HEK293 (cell line): Measurements from ENCODE around the gene ITPRID2.

Source experiments
- CTCF ChIA-PET: fragments of 350-600 bp; formaldehyde crosslinking; extraction: SDS; loops from one replicate; lab custom pipeline; 2021; ENCODE audit warnings: antibody characterized with exemption; lab: Yijun Ruan, JAX
- POLR2A ChIA-PET: fragments of 300-600 bp; formaldehyde crosslinking; extraction: SDS; loops from one replicate; lab custom pipeline; 2020; ENCODE audit warnings: antibody characterized with exemption, inconsistent platforms; lab: Yijun Ruan, JAX
- H3K27ac ChIP-seq: fragments of 200-500 bp; sonication (Bioruptor generic); 2 replicates; pipeline ENCODE4 v1.5.1; 2014; ENCODE audit warnings: low read depth, low read length, control low read depth, inconsistent platforms; ENCODE audit errors: extremely low read depth
- H3K36me3 ChIP-seq, 2 experiments: fragments of 200-500 bp in 1 of 2; sonication (Bioruptor generic) in 1 of 2; 1 replicate in 1 of 2; 2 replicates in 1 of 2; pipeline ENCODE4 v1.5.1; 2014 to 2017; ENCODE audit warnings: inconsistent platforms in 2 of 2, low read length in 2 of 2; ENCODE audit not compliant: control insufficient read depth in 2 of 2, insufficient read depth in 1 of 2
- H3K4me1 ChIP-seq: fragments of 200-500 bp; sonication (Bioruptor generic); 2 replicates; pipeline ENCODE4 v1.5.1; 2014; ENCODE audit warnings: mild to moderate bottlenecking, low read length, inconsistent platforms; ENCODE audit not compliant: control insufficient read depth, insufficient read depth
- H3K4me3 ChIP-seq: 2 replicates; pipeline ENCODE4 v1.5.1; 2011; ENCODE audit warnings: low read depth, mild to moderate bottlenecking, control low read depth, low read length, moderate library complexity
- H3K9me3 ChIP-seq: fragments of 200-500 bp; sonication (Bioruptor generic); 2 replicates; pipeline ENCODE4 v1.5.1; 2014; ENCODE audit warnings: low read depth, low read length, inconsistent platforms; ENCODE audit not compliant: control insufficient read depth, insufficient read depth
- EGR2 ChIP-seq: fragments of 450-650 bp; formaldehyde crosslinking; IDR thresholded peaks from 2 replicates; pipeline ENCODE4 v1.5.1; 2016; ENCODE audit warnings: low read depth, missing biosample characterization, missing genetic modification characterization
- GLIS1 ChIP-seq: fragments of 450-650 bp; formaldehyde crosslinking; IDR thresholded peaks from 2 replicates; pipeline ENCODE4 v1.5.1; 2016; ENCODE audit warnings: missing biosample characterization, missing genetic modification characterization
- OSR2 ChIP-seq: fragments of 450-650 bp; formaldehyde crosslinking; IDR thresholded peaks from 2 replicates; pipeline ENCODE4 v1.5.1; 2016; ENCODE audit warnings: missing biosample characterization, missing genetic modification characterization
- SCRT2 ChIP-seq: fragments of 450-650 bp; formaldehyde crosslinking; IDR thresholded peaks from 2 replicates; pipeline ENCODE4 v1.5.1; 2016; ENCODE audit warnings: missing biosample characterization, missing genetic modification characterization
- TRIM28 ChIP-seq: IDR thresholded peaks from 2 replicates; pipeline ENCODE4 v1.6.1; 2011; ENCODE audit warnings: low read length, control low read depth, borderline replicate concordance
- YY2 ChIP-seq: fragments of 450-650 bp; formaldehyde crosslinking; IDR thresholded peaks from 2 replicates; pipeline ENCODE4 v1.5.1; 2016; ENCODE audit warnings: missing biosample characterization, missing genetic modification characterization
- ZFHX2 ChIP-seq: fragments of 450-650 bp; formaldehyde crosslinking; conservative IDR thresholded peaks from 2 replicates; pipeline ENCODE4 v1.5.1; 2016; ENCODE audit warnings: missing biosample characterization, missing genetic modification characterization
- ZFP37 ChIP-seq: fragments of 450-650 bp; formaldehyde crosslinking; IDR thresholded peaks from 2 replicates; pipeline ENCODE4 v1.5.1; 2016; ENCODE audit warnings: missing biosample characterization, missing genetic modification characterization
- ZFP69B ChIP-seq: fragments of 450-650 bp; formaldehyde crosslinking; IDR thresholded peaks from 2 replicates; pipeline ENCODE4 v1.5.1; 2016; ENCODE audit warnings: missing biosample characterization, missing genetic modification characterization
- ZNF530 ChIP-seq: fragments of 450-650 bp; formaldehyde crosslinking; IDR thresholded peaks from 2 replicates; pipeline ENCODE4 v1.5.1; 2016; ENCODE audit warnings: low read depth, missing biosample characterization, missing genetic modification characterization
- ZNF549 ChIP-seq: fragments of 450-650 bp; IDR thresholded peaks from 2 replicates; pipeline ENCODE4 v1.5.1; 2018; ENCODE audit warnings: missing biosample characterization, missing genetic modification characterization, mild to moderate bottlenecking, inconsistent platforms, moderate library complexity
- ZNF585B ChIP-seq: fragments of 450-650 bp; formaldehyde crosslinking; IDR thresholded peaks from 2 replicates; pipeline ENCODE4 v1.5.1; 2016; ENCODE audit warnings: missing biosample characterization, missing genetic modification characterization
- ZNF785 ChIP-seq: fragments of 450-650 bp; formaldehyde crosslinking; IDR thresholded peaks from 2 replicates; pipeline ENCODE4 v1.5.1; 2016; ENCODE audit warnings: missing biosample characterization, missing genetic modification characterization
- TF ChIP-seq, protein P1 (sequence below): fragments of 450-650 bp; formaldehyde crosslinking; IDR thresholded peaks from 2 replicates; pipeline ENCODE4 v1.5.1; 2016; ENCODE audit warnings: missing biosample characterization, missing genetic modification characterization
- TF ChIP-seq, protein P2 (sequence below): fragments of 450-650 bp; formaldehyde crosslinking; IDR thresholded peaks from 2 replicates; pipeline ENCODE4 v1.5.1; 2016; ENCODE audit warnings: missing biosample characterization, missing genetic modification characterization
- TF ChIP-seq, protein P3 (sequence below): fragments of 450-650 bp; formaldehyde crosslinking; IDR thresholded peaks from 2 replicates; pipeline ENCODE4 v1.5.1; 2016; ENCODE audit warnings: missing biosample characterization, missing genetic modification characterization
- TF ChIP-seq, protein P4 (sequence below): fragments of 450-650 bp; formaldehyde crosslinking; IDR thresholded peaks from 2 replicates; pipeline ENCODE4 v1.5.1; 2016; ENCODE audit warnings: missing biosample characterization, missing genetic modification characterization, low read depth
- TF ChIP-seq, protein P5 (sequence below): fragments of 450-650 bp; formaldehyde crosslinking; IDR thresholded peaks from 2 replicates; pipeline ENCODE4 v1.5.1; 2016; ENCODE audit warnings: missing biosample characterization, missing genetic modification characterization

Gene ITPRID2

DNA sequence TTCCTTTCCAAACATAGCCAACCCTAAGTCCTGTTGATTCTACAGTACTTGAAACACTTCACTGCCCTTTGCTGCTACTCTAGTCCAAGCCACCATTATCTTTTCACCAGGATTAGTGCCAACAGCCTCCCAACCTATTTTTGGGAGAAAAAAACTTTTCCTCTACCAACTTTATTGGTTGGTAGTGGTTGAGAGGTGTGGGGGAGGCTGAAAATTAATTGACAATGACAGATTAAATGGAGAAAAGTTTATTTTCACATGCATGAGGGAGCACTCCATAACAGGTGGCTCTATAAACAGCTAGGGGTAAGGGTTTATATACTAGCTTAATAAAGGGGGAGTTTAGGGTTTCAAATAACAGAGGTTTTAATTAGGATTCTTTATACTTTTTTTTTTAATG is 37.8 kb upstream of the ITPRID2 start:
- Histone ChIP-seq H3K4me1 (no peaks in the 10 kb centered on the region), H3K4me3 (no peak overlapping the region), H3K27ac (no peak overlapping the region), H3K36me3 (no peaks in the 10 kb centered on the region), H3K9me3 (no peaks in the 10 kb centered on the region)
- POLR2A ChIA-PET = no interaction called here
- CTCF ChIA-PET = interaction anchor here (0.6 to 0.9 kb wide), 3 partner anchors 12 to 269 kb away, joined by 3 to 4 read pairs (median 3); no protein-coding TSS in a partner anchor
- TF ChIP-seq ZFP37 (tag by site-specific recombination) (no peak), SCRT2 (tag by site-specific recombination) (peak; percentile 46; the same call in 1 of the 2 replicates), YY2 (tag by site-specific recombination) (no peak), OSR2 (no peak)
- TF ChIP-seq, protein P1, sequence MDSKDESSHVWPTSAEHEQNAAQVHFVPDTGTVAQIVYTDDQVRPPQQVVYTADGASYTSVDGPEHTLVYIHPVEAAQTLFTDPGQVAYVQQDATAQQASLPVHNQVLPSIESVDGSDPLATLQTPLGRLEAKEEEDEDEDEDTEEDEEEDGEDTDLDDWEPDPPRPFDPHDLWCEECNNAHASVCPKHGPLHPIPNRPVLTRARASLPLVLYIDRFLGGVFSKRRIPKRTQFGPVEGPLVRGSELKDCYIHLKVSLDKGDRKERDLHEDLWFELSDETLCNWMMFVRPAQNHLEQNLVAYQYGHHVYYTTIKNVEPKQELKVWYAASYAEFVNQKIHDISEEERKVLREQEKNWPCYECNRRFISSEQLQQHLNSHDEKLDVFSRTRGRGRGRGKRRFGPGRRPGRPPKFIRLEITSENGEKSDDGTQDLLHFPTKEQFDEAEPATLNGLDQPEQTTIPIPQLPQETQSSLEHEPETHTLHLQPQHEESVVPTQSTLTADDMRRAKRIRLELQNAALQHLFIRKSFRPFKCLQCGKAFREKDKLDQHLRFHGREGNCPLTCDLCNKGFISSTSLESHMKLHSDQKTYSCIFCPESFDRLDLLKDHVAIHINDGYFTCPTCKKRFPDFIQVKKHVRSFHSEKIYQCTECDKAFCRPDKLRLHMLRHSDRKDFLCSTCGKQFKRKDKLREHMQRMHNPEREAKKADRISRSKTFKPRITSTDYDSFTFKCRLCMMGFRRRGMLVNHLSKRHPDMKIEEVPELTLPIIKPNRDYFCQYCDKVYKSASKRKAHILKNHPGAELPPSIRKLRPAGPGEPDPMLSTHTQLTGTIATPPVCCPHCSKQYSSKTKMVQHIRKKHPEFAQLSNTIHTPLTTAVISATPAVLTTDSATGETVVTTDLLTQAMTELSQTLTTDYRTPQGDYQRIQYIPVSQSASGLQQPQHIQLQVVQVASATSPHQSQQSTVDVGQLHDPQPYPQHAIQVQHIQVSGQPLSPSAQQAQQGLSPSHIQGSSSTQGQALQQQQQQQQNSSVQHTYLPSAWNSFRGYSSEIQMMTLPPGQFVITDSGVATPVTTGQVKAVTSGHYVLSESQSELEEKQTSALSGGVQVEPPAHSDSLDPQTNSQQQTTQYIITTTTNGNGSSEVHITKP = no peak
- TF ChIP-seq, protein P2, sequence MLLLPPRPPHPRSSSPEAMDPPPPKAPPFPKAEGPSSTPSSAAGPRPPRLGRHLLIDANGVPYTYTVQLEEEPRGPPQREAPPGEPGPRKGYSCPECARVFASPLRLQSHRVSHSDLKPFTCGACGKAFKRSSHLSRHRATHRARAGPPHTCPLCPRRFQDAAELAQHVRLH (tag by site-specific recombination) = no peak

DNA sequence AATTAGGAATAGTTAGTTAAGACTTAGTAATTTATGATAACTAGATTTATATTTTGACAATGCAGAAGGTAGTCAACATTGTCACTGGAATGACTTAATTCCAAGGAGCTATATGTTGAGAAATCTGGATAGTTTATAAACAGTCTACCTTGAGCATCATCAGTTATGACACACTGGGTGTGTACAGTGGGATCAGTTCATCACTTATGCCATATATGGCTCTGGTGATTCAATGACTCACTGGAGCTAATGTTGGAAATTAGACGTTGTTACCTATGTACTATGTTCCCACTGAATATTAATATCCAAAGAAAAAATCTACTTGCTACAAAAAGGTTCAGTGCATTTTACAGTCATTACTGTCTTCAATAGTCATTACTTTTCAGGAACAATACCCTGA is 34.0 kb upstream of the ITPRID2 start:
- H3K9me3 ChIP-seq = no peaks in the 10 kb centered on the region
- no peaks in the 10 kb centered on the region for H3K4me1 ChIP-seq
- POLR2A ChIA-PET = no interaction called here
- no peak overlapping the region for H3K27ac ChIP-seq
- no peaks in the 10 kb centered on the region for H3K36me3 ChIP-seq
- TF ChIP-seq ZNF585B (tag by site-specific recombination) = no peak
- TF ChIP-seq GLIS1 = no peak
- TF ChIP-seq ZFP37 (tag by site-specific recombination) = no peak
- TF ChIP-seq, protein P3, sequence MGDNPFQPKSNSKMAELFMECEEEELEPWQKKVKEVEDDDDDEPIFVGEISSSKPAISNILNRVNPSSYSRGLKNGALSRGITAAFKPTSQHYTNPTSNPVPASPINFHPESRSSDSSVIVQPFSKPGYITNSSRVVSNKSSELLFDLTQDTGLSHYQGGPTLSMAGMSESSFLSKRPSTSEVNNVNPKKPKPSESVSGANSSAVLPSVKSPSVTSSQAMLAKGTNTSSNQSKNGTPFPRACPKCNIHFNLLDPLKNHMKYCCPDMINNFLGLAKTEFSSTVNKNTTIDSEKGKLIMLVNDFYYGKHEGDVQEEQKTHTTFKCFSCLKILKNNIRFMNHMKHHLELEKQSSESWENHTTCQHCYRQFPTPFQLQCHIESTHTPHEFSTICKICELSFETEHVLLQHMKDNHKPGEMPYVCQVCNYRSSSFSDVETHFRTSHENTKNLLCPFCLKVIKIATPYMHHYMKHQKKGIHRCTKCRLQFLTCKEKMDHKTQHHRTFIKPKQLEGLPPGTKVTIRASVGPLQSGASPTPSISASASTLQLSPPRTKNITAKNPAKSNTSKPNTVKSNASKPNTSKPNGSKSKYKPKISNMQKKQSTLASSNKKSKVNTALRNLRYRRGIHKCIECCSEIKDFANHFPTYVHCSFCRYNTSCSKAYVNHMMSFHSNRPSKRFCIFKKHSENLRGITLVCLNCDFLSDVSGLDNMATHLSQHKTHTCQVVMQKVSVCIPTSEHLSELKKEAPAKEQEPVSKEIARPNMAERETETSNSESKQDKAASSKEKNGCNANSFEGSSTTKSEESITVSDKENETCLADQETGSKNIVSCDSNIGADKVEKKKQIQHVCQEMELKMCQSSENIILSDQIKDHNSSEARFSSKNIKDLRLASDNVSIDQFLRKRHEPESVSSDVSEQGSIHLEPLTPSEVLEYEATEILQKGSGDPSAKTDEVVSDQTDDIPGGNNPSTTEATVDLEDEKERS = no peak
- TF ChIP-seq, protein P4, sequence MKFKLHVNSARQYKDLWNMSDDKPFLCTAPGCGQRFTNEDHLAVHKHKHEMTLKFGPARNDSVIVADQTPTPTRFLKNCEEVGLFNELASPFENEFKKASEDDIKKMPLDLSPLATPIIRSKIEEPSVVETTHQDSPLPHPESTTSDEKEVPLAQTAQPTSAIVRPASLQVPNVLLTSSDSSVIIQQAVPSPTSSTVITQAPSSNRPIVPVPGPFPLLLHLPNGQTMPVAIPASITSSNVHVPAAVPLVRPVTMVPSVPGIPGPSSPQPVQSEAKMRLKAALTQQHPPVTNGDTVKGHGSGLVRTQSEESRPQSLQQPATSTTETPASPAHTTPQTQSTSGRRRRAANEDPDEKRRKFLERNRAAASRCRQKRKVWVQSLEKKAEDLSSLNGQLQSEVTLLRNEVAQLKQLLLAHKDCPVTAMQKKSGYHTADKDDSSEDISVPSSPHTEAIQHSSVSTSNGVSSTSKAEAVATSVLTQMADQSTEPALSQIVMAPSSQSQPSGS (tag by site-specific recombination) = no peak
- H3K4me3 ChIP-seq = no peak overlapping the region
- CTCF ChIA-PET = interaction anchor here (0.5 to 0.9 kb wide), 2 partner anchors 12 to 46 kb away, joined by 3 to 5 read pairs; no protein-coding TSS in a partner anchor

DNA sequence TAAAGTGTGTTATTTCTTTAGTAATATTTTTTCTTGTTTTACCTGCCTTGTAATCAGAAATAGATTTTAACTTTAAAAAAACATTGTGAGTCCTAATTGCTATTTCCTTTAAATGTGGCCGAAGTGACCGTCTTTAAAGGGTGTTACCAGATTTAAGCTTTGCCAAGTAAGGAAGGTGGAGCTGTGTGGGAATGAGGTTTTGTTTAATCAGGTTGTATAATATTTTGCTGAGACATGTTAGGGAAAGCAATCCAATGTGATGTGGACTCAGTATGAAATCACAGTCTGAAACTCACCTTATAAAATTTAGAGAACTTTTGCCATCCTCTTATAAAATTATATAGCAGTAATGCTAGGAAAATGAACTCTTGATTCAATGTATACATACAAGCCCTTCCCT is 32.9 kb upstream of the ITPRID2 start:
- ChIA-PET CTCF (interaction anchor here (1.5 kb wide), 1 partner anchor 116 kb away, joined by 5 read pairs; no protein-coding TSS in a partner anchor), POLR2A (no interaction called here)
- Histone ChIP-seq H3K36me3 (no peaks in the 10 kb centered on the region), H3K4me3 (no peak overlapping the region), H3K27ac (no peak overlapping the region), H3K4me1 (no peaks in the 10 kb centered on the region), H3K9me3 (no peaks in the 10 kb centered on the region)
- TF ChIP-seq ZNF530 (no peak), TRIM28 (no peak), ZNF785 (no peak), ZNF549 (no peak), ZFP69B (tag by site-specific recombination) (no peak), EGR2 (tag by site-specific recombination) (no peak), ZFHX2 (tag by site-specific recombination) (no peak)
- TF ChIP-seq, protein P5, sequence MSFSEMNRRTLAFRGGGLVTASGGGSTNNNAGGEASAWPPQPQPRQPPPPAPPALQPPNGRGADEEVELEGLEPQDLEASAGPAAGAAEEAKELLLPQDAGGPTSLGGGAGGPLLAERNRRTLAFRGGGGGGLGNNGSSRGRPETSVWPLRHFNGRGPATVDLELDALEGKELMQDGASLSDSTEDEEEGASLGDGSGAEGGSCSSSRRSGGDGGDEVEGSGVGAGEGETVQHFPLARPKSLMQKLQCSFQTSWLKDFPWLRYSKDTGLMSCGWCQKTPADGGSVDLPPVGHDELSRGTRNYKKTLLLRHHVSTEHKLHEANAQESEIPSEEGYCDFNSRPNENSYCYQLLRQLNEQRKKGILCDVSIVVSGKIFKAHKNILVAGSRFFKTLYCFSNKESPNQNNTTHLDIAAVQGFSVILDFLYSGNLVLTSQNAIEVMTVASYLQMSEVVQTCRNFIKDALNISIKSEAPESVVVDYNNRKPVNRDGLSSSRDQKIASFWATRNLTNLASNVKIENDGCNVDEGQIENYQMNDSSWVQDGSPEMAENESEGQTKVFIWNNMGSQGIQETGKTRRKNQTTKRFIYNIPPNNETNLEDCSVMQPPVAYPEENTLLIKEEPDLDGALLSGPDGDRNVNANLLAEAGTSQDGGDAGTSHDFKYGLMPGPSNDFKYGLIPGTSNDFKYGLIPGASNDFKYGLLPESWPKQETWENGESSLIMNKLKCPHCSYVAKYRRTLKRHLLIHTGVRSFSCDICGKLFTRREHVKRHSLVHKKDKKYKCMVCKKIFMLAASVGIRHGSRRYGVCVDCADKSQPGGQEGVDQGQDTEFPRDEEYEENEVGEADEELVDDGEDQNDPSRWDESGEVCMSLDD = no peak
- TF ChIP-seq, protein P2 (tag by site-specific recombination) = no peak
